Stimulated activated effector memory CD8-positive, alpha-beta T cell treated with anti-CD3 and anti-CD28 coated beads, Interleukin-12 subunit alpha, Interleukin-12 subunit beta, amount 100 ng/mL, for 72 hours (primary cell): ENCODE data around the gene SPTSSA.
"Not testable (repeated sequence)": the region's sequence is repeated elsewhere in the genome, so short reads cannot be mapped to it uniquely, and the experiment has no call there.

ENCODE experiments used
- ATAC-seq: fragments of 150-1000 bp; cut with Tn5 transposase; 2 replicates; pipeline ENCODE4 v1.10.0; 2021
- DNase-seq, 2 donors: peaks; one replicate each; pipeline ENCODE4 v3.0.0; 2021 to 2022; ENCODE audit warnings: low spot score in 2 of 2
- H3K27ac Mint-ChIP-seq: one replicate; pipeline ENCODE4 v1.8.0; 2022; ENCODE audit warnings: mild to moderate bottlenecking, mixed read lengths
- H3K36me3 Mint-ChIP-seq: one replicate; pipeline ENCODE4 v1.8.0; 2022; ENCODE audit warnings: mild to moderate bottlenecking, mixed read lengths
- H3K4me1 Mint-ChIP-seq: one replicate; pipeline ENCODE4 v1.8.0; 2022; ENCODE audit warnings: mixed read lengths
- H3K4me3 Mint-ChIP-seq: one replicate; pipeline ENCODE4 v1.8.0; 2022; ENCODE audit warnings: mild to moderate bottlenecking, mixed read lengths
- H3K9me3 Mint-ChIP-seq: one replicate; pipeline ENCODE4 v1.8.0; 2022; ENCODE audit warnings: mixed read lengths

SPTSSA gene

GRCh38 chr14:34423445-34423844 is 38.6 kb downstream of the SPTSSA start:
- no peaks in the 10 kb centered on the region for H3K36me3 Mint-ChIP-seq
- ATAC-seq, result no peak
- no peaks in the 10 kb centered on the region for H3K4me1 Mint-ChIP-seq
- peaks cover 12% of the 10 kb centered on the region for H3K9me3 Mint-ChIP-seq
- no peak overlapping the region for H3K27ac Mint-ChIP-seq
- H3K4me3 Mint-ChIP-seq, result no peak overlapping the region
- no peak for DNase-seq

- DNase-seq, result no peak
- no peak overlapping the region for H3K27ac Mint-ChIP-seq
- H3K4me3 Mint-ChIP-seq, result no peak overlapping the region
- H3K4me1 Mint-ChIP-seq, result no peaks in the 10 kb centered on the region
- no peaks in the 10 kb centered on the region for H3K36me3 Mint-ChIP-seq
- ATAC-seq, result no peak
- peaks cover 12% of the 10 kb centered on the region for H3K9me3 Mint-ChIP-seq
Measured at GRCh38 chr14:34420547-34421150, 41.4 kb downstream of the SPTSSA start.

GRCh38 chr14:34409721-34410120 is 52.3 kb downstream of the SPTSSA start:
- Mint-ChIP-seq H3K36me3 (no peaks in the 10 kb centered on the region), H3K4me3 (no peak overlapping the region), H3K27ac (no peak overlapping the region), H3K9me3 (peaks cover 5% of the 10 kb centered on the region), H3K4me1 (no peaks in the 10 kb centered on the region)
- DNase-seq, result no peak
- ATAC-seq, result no peak

GRCh38 chr14:34407951-34408350 is 54.1 kb downstream of the SPTSSA start:
- ATAC-seq (no peak), DNase-seq (no peak)
- no peak overlapping the region for H3K4me3 Mint-ChIP-seq
- no peak overlapping the region for H3K27ac Mint-ChIP-seq
- H3K9me3 Mint-ChIP-seq, result peaks cover 5% of the 10 kb centered on the region
- H3K36me3 Mint-ChIP-seq, result no peaks in the 10 kb centered on the region
- no peaks in the 10 kb centered on the region for H3K4me1 Mint-ChIP-seq

- H3K4me3 Mint-ChIP-seq, result no peak overlapping the region
- no peak for DNase-seq
- no peak for ATAC-seq
- H3K4me1 Mint-ChIP-seq, result no peaks in the 10 kb centered on the region
- no peaks in the 10 kb centered on the region for H3K36me3 Mint-ChIP-seq
- H3K27ac Mint-ChIP-seq, result no peak overlapping the region
- peaks cover 2% of the 10 kb centered on the region for H3K9me3 Mint-ChIP-seq
Measured at GRCh38 chr14:34404416-34404815, 57.6 kb downstream of the SPTSSA start.

GRCh38 chr14:34403646-34404045 is 58.4 kb downstream of the SPTSSA start:
- no peaks in the 10 kb centered on the region for H3K4me1 Mint-ChIP-seq
- no peak overlapping the region for H3K4me3 Mint-ChIP-seq
- H3K27ac Mint-ChIP-seq, result no peak overlapping the region
- DNase-seq, result no peak
- no peaks in the 10 kb centered on the region for H3K9me3 Mint-ChIP-seq
- no peaks in the 10 kb centered on the region for H3K36me3 Mint-ChIP-seq
- no peak for ATAC-seq

GRCh38 chr14:34398024-34398423 is 64.0 kb downstream of the SPTSSA start:
- no peak overlapping the region for H3K4me3 Mint-ChIP-seq
- no peaks in the 10 kb centered on the region for H3K36me3 Mint-ChIP-seq
- H3K4me1 Mint-ChIP-seq, result no peaks in the 10 kb centered on the region
- H3K9me3 Mint-ChIP-seq, result no peaks in the 10 kb centered on the region
- ATAC-seq, result no peak
- DNase-seq, result no peak
- H3K27ac Mint-ChIP-seq, result no peak overlapping the region

- no peak overlapping the region for H3K27ac Mint-ChIP-seq
- no peak for ATAC-seq
- no peak for DNase-seq
- H3K36me3 Mint-ChIP-seq, result no peaks in the 10 kb centered on the region
- H3K9me3 Mint-ChIP-seq, result peaks cover 3% of the 10 kb centered on the region
- no peaks in the 10 kb centered on the region for H3K4me1 Mint-ChIP-seq
- H3K4me3 Mint-ChIP-seq, result no peak overlapping the region
Measured at GRCh38 chr14:34387974-34388516, 74.0 kb downstream of the SPTSSA start.

GRCh38 chr14:34386865-34387485 is 75.1 kb downstream of the SPTSSA start:
- Mint-ChIP-seq H3K4me1 (no peaks in the 10 kb centered on the region), H3K27ac (no peak overlapping the region), H3K4me3 (no peak overlapping the region), H3K36me3 (no peaks in the 10 kb centered on the region), H3K9me3 (peaks cover 3% of the 10 kb centered on the region)
- no peak for ATAC-seq
- DNase-seq, result no peak

- not testable (repeated sequence) for H3K9me3 Mint-ChIP-seq, DNase-seq, ATAC-seq, H3K36me3 Mint-ChIP-seq, H3K27ac Mint-ChIP-seq, H3K4me3 Mint-ChIP-seq, H3K4me1 Mint-ChIP-seq
Measured at GRCh38 chr14:34385881-34386280, 76.2 kb downstream of the SPTSSA start.

GRCh38 chr14:34383839-34384238 is 78.2 kb downstream of the SPTSSA start:
- Mint-ChIP-seq H3K9me3 (no peaks in the 10 kb centered on the region), H3K4me1 (no peaks in the 10 kb centered on the region), H3K4me3 (no peak overlapping the region), H3K27ac (no peak overlapping the region), H3K36me3 (no peaks in the 10 kb centered on the region)
- ATAC-seq (no peak), DNase-seq (no peak)
